Cardiac muscle cell (in vitro differentiated cells and primary cell): ENCODE results near the gene TMEM115. TPM values are rescaled to one million over a fixed set of nuclear protein-coding genes. Genes with fewer than 3 reads are reported as not detected.
A peak's percentile ranks its signal among the peaks of the same experiment; 100 is the strongest.

Source experiments
- DNase-seq, 2 donors: peaks; one replicate each; pipeline versions ENCODE4 v3.0.0 to v3.0.0-alpha.2; 2010 to 2017; ENCODE audit warnings: low read depth in 1 of 2, low spot score in 1 of 2
- H3K27ac ChIP-seq: fragments of 200-600 bp; sonication (generic); 2 replicates; pipeline ENCODE4 v1.5.1; 2016
- H3K27me3 ChIP-seq: fragments of 200-600 bp; sonication (generic); 2 replicates; pipeline ENCODE4 v1.6.0; 2016; ENCODE audit warnings: control low read depth
- H3K36me3 ChIP-seq: fragments of 200-600 bp; sonication (generic); 2 replicates; pipeline ENCODE4 v1.5.1; 2016; ENCODE audit warnings: control low read depth
- H3K4me1 ChIP-seq: fragments of 200-600 bp; sonication (generic); 2 replicates; pipeline ENCODE4 v1.8.1; 2017; ENCODE audit warnings: low read depth, mild to moderate bottlenecking, mixed run types
- H3K4me3 ChIP-seq: fragments of 200-600 bp; sonication (generic); 2 replicates; pipeline ENCODE4 v1.5.1; 2016; ENCODE audit warnings: mild to moderate bottlenecking
- H3K9me3 ChIP-seq: fragments of 200-600 bp; sonication (generic); 2 replicates; pipeline ENCODE4 v1.5.1; 2017; ENCODE audit warnings: low read depth, mild to moderate bottlenecking, control low read depth
- CTCF ChIP-seq: IDR thresholded peaks from 2 replicates; pipeline ENCODE4 v1.5.1; 2012; ENCODE audit warnings: low read depth, mild to moderate bottlenecking, low read length
- polyA plus RNA-seq: library from polyadenylated mRNA; unstranded; fragments of >200 nt; fragmentation: Nextera tagmentation; extraction: Ambion mirVana; gene quantifications from 2 replicates; pipeline ENCODE4 v1.2.1, GENCODE V29; 2016
- total RNA-seq: library from RNA; depleted of rRNA; stranded (reverse); fragments of >200 nt; gene quantifications from 2 replicates; pipeline ENCODE4 v1.2.3, GENCODE V29; 2016

TMEM115 gene
- total and polyA plus RNA-seq, 2 experiments from 2014 or later = 57.9 to 67.0 TPM

- no peak overlapping the region for H3K27ac ChIP-seq
- H3K9me3 ChIP-seq = no peaks in the 10 kb centered on the region
- no peak overlapping the region for H3K4me3 ChIP-seq
- H3K4me1 ChIP-seq = no peaks in the 10 kb centered on the region
- TF ChIP-seq CTCF = no peak
- no peaks in the 10 kb centered on the region for H3K27me3 ChIP-seq
- no peak for DNase-seq
- H3K36me3 ChIP-seq = no peaks in the 10 kb centered on the region
Measured at GRCh38 chr3:50389414-50389767, 30.1 kb upstream of the TMEM115 start.

GRCh38 chr3:50388720-50389413 lies 29.5 kb upstream of the TMEM115 start:
- no peaks in the 10 kb centered on the region for H3K4me1 ChIP-seq
- H3K27ac ChIP-seq = no peak overlapping the region
- no peaks in the 10 kb centered on the region for H3K9me3 ChIP-seq
- TF ChIP-seq CTCF = no peak
- H3K4me3 ChIP-seq = no peak overlapping the region
- H3K27me3 ChIP-seq = no peaks in the 10 kb centered on the region
- no peaks in the 10 kb centered on the region for H3K36me3 ChIP-seq
- no peak for DNase-seq

- no peak overlapping the region for H3K4me3 ChIP-seq
- H3K27me3 ChIP-seq = no peaks in the 10 kb centered on the region
- no peaks in the 10 kb centered on the region for H3K4me1 ChIP-seq
- no peaks in the 10 kb centered on the region for H3K36me3 ChIP-seq
- DNase-seq = peak in 1 of 2 donors; percentile 49
- TF ChIP-seq CTCF = peak; percentile 38
- H3K9me3 ChIP-seq = no peaks in the 10 kb centered on the region
- no peak overlapping the region for H3K27ac ChIP-seq
Measured at GRCh38 chr3:50388016-50388719, 28.8 kb upstream of the TMEM115 start.

- Histone ChIP-seq H3K27me3 (no peaks in the 10 kb centered on the region), H3K9me3 (no peaks in the 10 kb centered on the region), H3K27ac (no peak overlapping the region), H3K36me3 (no peaks in the 10 kb centered on the region), H3K4me1 (no peaks in the 10 kb centered on the region), H3K4me3 (no peak overlapping the region)
- DNase-seq = no peak
- no peak for TF ChIP-seq CTCF
Measured at GRCh38 chr3:50385754-50386153, 26.4 kb upstream of the TMEM115 start.

- Histone ChIP-seq H3K4me1 (no peaks in the 10 kb centered on the region), H3K27ac (no peak overlapping the region), H3K27me3 (no peaks in the 10 kb centered on the region), H3K9me3 (no peaks in the 10 kb centered on the region), H3K36me3 (no peaks in the 10 kb centered on the region), H3K4me3 (no peak overlapping the region)
- no peak for DNase-seq
- TF ChIP-seq CTCF = no peak
Measured at GRCh38 chr3:50383750-50384149, 24.4 kb upstream of the TMEM115 start.
